ENCODE data around the gene STAT5A.

DNA sequence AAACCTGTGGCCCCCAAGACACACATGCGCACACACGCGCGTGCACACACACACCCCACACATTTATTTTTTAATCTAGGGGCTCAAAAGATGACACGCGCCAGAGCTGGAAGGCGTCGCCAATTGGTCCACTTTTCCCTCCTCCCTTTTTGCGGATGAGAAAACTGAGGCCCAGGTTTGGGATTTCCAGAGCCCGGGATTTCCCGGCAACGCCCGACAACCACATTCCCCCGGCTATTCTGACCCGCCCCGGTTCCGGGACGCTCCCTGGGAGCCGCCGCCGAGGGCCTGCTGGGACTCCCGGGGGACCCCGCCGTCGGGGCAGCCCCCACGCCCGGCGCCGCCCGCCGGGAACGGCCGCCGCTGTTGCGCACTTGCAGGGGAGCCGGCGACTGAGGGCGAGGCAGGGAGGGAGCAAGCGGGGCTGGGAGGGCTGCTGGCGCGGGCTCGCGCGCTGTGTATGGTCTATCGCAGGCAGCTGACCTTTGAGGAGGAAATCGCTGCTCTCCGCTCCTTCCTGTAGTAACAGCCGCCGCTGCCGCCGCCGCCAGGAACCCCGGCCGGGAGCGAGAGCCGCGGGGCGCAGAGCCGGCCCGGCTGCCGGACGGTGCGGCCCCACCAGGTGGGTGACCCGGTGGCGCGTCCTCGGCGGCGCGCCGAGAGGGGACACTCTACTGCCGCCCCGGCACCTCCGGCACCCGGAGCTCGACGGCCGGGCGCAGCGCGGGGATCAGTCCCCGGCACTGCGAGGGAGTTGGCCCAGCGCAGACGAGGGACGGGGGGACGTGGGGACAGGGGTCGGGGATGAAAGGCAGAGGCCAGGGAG is at the start of gene STAT5A:
- TF ChIP-seq, protein P1, sequence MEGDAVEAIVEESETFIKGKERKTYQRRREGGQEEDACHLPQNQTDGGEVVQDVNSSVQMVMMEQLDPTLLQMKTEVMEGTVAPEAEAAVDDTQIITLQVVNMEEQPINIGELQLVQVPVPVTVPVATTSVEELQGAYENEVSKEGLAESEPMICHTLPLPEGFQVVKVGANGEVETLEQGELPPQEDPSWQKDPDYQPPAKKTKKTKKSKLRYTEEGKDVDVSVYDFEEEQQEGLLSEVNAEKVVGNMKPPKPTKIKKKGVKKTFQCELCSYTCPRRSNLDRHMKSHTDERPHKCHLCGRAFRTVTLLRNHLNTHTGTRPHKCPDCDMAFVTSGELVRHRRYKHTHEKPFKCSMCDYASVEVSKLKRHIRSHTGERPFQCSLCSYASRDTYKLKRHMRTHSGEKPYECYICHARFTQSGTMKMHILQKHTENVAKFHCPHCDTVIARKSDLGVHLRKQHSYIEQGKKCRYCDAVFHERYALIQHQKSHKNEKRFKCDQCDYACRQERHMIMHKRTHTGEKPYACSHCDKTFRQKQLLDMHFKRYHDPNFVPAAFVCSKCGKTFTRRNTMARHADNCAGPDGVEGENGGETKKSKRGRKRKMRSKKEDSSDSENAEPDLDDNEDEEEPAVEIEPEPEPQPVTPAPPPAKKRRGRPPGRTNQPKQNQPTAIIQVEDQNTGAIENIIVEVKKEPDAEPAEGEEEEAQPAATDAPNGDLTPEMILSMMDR (IDR thresholded peaks at IDR 0.05) = peak in 1 of 6 experiments; percentile 15
- peak; percentile 67 to 70 for TF ChIP-seq POLR2A (IDR thresholded peaks at IDR 0.05)
